Subcutaneous adipose tissue (tissue), 4 donors: ENCODE measurements around the gene SNRNP70. TPM values are rescaled to one million over a fixed set of nuclear protein-coding genes. Genes with fewer than 3 reads are reported as not detected.

ENCODE experiments used
- total RNA-seq, 4 donors: library from RNA; depleted of rRNA; stranded (reverse); fragments of >200 nt; gene quantifications; one replicate each; pipeline ENCODE4 v1.1.0, GENCODE V29; 2016
- TF ChIP-seq, protein P1 (sequence below): fragments of 450-650 bp; IDR thresholded peaks from one replicate; pipeline ENCODE4 v1.5.1; 2016; ENCODE audit warnings: low read depth, mild to moderate bottlenecking, control low read depth, antibody characterized with exemption, moderate library complexity

The SNRNP70 gene
- total RNA-seq, 4 donors from 2014 or later: 122 to 164 (median 152) TPM

GRCh38 chr19:49114630-49115363 lies 29.5 kb downstream of the SNRNP70 start:
- TF ChIP-seq, protein P1, sequence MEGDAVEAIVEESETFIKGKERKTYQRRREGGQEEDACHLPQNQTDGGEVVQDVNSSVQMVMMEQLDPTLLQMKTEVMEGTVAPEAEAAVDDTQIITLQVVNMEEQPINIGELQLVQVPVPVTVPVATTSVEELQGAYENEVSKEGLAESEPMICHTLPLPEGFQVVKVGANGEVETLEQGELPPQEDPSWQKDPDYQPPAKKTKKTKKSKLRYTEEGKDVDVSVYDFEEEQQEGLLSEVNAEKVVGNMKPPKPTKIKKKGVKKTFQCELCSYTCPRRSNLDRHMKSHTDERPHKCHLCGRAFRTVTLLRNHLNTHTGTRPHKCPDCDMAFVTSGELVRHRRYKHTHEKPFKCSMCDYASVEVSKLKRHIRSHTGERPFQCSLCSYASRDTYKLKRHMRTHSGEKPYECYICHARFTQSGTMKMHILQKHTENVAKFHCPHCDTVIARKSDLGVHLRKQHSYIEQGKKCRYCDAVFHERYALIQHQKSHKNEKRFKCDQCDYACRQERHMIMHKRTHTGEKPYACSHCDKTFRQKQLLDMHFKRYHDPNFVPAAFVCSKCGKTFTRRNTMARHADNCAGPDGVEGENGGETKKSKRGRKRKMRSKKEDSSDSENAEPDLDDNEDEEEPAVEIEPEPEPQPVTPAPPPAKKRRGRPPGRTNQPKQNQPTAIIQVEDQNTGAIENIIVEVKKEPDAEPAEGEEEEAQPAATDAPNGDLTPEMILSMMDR: no peak

DNA sequence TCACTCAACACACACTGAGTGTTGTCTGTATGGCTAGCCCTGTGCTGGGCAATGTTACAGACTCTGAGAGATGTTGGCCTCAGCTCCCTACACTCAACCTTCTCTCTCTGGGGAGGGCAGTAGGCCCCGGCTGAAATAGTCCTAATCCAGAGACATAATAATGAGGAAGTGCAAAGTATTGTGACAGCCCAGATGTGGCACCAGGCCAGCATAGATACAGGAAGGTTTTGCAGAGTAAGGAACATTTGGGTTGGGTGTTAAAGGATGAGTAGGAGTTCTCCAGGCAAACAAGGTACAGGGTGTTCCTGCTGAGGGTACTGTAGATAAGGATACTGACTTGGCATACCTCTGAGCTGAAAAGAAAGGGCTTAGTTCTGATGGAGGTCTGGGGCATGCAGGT lies 31.3 kb downstream of the SNRNP70 start:
- TF ChIP-seq, protein P1: no peak

GRCh38 chr19:49117677-49118564 lies 32.7 kb downstream of the SNRNP70 start:
- TF ChIP-seq, protein P1: no peak

DNA sequence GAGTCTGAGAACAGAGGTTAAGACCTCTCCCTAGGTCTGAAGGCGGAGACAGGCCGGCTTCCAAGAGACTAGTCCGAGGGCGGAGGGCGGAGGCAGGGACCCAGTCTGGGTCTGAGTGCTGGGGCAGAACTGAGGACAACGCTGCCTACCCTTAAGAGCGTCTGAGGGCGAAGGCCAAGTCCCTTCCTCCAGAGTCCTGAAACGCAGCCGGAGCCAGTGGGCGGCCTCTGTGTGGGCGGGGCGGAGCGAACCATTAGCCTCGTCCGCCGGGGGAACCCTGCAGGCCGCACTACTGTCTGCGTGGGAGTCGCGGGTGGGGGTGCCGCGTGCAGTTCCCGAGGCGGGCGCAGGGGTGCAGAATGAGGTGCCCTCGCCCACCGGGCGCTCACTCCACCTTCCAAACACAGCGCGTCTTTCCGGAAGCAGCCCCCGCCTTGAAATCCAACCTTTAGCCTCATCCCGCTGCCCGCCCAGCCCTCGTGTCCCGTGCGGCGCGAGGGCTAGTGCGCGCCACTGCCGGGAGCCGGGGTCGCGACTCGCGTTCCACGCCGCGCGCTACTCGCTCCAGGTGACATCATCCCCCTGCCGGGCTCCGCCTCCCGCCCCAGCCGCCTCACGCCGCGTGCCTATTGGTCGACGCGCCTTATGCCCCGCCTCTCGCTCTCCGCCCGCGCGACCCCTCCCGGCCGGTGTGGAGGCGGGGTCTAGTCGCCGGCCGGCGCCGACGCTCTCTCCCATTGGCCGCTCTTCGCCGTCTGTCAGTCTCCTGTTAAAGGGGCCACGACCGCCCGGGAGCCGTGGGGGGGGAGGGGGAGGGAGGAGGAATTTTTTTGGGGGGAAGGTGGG lies 33.5 kb downstream of the SNRNP70 start, which contains the start of gene C19orf73:
TSS of gene C19orf73 (minus strand) at position 579 of the 846 bp plus-strand sequence. CDS start at position 458, 121 bp downstream.
- TF ChIP-seq, protein P1: no peak

GRCh38 chr19:49119411-49120324 lies 34.4 kb downstream of the SNRNP70 start, which contains the start of gene PPFIA3:
PPFIA3 (plus strand) TSS chr19:49119544; CDS start chr19:49127874, 8,330 bp downstream.
- TF ChIP-seq, protein P1: no peak

- TF ChIP-seq, protein P1: no peak
Observed at GRCh38 chr19:49120325-49120683, 35.1 kb downstream of the SNRNP70 start.
